NCI-H2227 (cell line): ENCODE results near the gene DNASE1L3.

Experiments
- DNase-seq: peaks from one replicate; lab custom pipeline; 2025; ENCODE audit not compliant: unreplicated experiment; lab: John Stamatoyannopoulos, UW

DNASE1L3 gene

DNA sequence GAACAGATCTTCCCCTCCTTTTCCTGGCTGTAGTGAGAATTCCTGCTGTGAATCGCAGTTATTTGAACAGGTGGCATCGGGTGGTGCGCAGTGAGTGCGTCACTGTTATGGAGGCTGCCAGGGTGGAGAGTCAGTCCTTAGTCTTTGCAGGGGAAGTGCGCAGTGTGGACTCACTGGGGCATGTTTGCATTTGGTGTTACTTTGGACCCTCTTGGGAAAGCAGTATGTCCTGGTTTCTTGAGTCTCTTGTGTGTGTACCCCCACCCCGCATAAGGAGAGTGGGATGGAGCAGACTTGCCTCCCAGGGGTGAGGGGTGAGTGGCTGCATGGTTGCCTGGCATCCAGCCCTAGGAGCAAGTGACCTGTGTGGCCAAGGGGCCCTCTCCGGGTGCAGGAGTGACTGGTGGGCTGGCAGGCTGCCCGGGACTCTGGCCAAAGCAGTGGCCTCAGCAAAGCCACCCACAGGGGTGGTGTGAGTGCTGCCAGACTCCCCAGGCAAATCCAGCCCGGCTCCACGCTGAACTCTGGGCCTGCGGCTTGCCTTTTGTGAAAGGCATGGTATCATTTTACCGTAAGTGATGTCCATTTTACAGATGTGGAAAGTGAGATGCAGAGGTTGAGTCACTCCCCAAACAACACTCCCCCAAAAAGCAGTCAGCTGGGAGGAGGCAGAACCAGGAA, 46.4 kb downstream of the DNASE1L3 start:
- DNase-seq, result peak; percentile 23

GRCh38 chr3:58163234-58163633, 47.5 kb downstream of the DNASE1L3 start:
- no peak for DNase-seq

- DNase-seq, result no peak
These were observed 49.1 kb downstream of the DNASE1L3 start for GRCh38 chr3:58161435-58162398.

DNA sequence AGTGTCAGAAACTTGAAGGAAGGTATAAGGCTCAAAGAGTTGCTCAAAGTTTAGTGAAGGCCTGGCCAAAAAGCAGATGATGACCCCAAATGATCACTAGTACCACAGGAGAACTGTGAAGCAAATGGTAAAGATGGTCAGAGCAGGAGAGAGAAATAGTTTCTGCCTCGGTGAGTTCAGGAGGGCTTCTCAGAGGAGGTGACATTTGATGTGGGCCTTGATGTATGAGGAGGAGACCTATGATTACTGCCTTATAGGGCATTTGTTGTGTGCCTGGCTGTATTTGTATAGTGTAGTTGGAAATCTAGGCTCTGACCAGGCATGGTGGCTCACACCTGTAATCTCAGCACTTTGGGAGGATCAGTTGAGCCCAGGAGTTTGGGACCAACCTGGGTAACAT, 50.4 kb downstream of the DNASE1L3 start:
- DNase-seq, result no peak

DNA sequence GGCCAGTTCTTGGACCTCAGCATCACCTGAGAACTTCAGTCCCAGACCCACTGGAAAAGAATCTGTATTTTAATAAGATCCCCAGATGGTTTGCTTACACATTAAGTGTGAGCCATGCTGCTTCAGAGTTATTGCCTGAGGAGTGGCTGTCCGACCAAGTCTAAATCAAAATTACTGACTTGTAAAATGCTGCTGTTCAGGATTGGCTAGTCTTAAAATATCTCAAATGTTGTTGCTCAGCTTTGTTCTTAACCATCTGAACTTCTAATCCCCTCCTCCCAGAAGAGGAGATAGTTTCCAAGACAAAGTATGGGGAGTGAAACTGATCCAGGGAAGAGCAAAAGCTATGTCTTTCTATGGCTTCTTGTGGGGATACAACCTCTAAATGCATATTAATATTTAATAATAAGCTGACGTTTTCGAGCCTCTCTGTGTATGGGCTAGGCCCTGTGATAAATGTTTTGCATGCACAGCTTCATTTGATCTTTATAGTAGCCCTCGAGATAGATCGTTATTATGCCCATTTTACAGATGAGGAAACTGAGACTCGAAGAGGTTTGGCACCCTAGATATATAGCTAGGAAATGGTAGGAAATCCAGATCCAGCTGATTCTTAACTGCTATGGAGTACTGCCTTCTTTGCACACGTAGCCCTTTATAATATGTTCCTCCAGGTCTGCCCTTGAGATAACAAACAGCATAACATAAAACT, 52.2 kb downstream of the DNASE1L3 start:
- no peak for DNase-seq

DNA sequence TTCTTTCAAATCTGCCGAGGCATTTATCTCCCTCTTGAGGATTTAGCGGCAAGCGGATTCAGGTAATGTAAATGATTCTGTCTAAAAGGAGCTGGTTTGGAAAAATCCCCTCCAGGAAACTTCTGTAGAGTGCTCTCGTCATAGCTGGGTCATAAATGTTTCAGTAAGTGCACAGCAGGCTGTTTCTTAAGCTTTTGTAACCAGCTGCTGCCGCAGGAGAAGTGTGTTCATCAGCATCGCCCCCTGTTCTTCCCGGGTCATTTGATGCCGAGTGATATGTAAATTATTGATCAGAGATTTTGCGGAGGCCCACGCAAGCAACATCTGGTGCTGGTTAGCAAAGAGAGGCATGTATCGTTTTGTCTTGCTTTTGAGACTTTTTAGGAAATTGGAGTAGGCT, 53.1 kb downstream of the DNASE1L3 start:
- DNase-seq, result peak; percentile 17

DNA sequence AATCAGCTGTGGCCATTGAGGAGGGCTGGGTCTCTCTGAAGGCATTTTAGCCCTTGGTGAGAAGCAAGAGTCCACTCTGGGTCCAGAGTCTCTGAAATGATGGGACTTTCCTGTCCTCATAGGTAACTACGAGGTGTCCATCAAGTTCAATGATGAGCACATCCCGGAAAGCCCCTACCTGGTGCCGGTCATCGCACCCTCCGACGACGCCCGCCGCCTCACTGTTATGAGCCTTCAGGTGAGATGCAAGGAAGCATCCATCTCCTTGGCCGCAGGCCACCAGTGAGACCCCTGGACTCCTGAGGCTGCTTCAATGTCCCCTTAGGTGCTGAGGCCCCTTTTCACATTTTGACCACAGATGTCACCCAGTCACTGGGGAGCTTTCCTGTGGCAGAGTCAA, 54.9 kb downstream of the DNASE1L3 start:
- DNase-seq, result no peak

DNA sequence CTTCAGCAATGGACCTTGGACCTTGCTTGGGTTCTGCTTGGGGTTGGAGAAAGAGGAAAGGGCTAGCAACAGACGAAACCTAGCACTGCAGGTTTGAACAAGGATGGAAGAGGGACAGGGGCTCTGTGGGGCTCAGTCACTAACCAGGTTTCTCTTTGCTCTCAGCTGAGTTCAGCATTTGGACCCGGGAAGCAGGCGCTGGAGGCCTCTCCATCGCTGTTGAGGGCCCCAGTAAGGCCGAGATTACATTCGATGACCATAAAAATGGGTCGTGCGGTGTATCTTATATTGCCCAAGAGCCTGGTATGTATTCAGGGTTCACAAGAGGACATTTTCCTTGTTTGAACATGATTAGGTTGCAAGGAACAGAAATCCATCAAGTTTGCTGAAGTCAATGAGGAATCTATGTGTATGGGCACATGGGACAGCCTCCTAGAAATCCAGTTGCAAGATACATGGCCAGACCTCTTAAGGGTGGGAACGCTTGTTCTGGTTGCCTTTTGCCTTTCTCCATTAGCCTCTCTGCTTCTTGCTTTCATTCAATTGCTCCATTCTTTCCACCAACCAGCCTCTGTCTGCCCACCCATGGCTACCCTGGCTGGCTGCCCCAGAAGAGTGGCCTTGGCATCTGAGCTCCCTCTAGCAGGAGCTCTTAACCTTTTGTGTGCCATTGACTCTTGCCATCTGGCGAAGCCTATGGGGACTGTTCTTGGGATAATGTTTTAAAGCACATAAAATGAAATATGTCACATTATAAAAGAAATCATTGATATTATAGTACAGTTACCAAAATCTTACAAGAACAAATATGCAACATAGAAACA, 55.9 kb downstream of the DNASE1L3 start:
- DNase-seq, result no peak

- DNase-seq, result no peak
These were observed 57.4 kb downstream of the DNASE1L3 start for GRCh38 chr3:58153371-58153770.

DNA sequence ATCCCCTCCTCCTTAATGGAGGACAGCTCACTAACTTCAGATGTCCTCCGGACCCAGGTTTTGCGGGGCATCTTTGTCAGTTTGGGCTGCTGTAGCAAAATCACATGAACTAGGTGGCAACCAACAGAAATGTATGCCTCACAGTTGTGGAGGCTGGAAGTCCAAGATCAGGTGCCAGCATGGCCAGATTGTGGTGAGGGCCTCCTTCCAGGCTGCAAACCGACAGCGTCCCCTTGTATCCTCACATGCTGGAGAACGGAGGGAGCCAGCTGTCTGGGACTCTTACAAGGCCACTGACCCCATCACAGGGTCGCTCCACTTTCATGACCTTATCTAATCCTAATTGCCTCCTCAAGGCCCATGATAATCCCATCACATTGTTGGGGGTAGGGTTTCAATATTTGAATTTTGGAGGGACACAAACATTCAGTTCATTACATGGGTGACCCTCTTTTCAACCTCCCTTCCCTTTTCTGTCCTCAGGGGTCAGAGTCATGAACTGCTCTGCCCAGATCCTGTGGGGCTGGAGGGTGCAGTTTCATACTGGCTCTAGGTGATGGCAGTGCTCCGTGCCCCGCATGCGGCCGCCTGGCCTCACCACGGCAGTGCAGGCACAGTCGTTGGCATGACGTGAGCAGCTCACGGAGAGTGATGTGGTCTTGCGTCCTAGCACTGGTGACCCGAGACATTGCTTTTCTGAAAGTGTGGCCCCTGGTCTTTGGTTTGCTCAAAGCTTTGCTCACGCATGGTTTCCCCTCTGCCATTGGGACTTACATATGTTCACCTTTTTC, 58.4 kb downstream of the DNASE1L3 start:
- DNase-seq, result no peak

DNA sequence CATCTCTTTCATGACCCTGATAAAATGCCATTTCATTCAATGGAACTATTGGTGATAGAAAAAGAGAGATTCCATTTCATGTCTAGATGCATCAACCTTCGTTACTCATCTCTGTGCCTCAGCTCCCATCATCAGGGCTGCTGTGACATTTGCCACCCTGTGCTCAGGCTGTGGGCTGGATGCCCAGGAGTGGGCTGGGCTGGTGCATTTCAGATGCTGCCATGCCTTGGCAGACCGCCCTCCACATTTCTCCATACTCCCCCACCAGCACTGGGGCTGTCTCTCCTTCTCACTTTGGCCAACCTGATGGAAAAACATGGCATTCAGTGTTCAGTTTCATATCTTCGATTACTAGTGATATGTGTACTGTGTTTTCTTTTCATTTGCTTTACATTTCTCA, 59.1 kb downstream of the DNASE1L3 start:
- DNase-seq, result no peak

GRCh38 chr3:58150810-58151199, 60.0 kb downstream of the DNASE1L3 start:
- no peak for DNase-seq

GRCh38 chr3:58150130-58150809, 60.5 kb downstream of the DNASE1L3 start:
- no peak for DNase-seq

DNA sequence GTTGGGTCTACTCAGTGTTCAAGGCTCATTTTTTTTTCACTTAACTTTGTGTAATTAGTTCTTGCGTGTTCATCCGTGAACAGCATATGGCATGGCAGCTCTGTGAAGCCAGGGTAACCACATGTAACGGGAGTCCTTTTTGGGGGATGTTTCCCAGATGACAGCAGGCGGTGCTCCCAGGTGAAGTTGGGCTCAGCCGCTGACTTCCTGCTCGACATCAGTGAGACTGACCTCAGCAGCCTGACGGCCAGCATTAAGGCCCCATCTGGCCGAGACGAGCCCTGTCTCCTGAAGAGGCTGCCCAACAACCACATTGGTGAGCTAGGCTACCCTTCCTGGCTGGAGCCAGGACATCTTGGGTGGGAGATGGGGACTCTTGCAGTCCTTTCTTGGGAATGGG, 62.7 kb downstream of the DNASE1L3 start:
- no peak for DNase-seq

GRCh38 chr3:58144478-58145325, 66.1 kb downstream of the DNASE1L3 start:
- no peak for DNase-seq

DNA sequence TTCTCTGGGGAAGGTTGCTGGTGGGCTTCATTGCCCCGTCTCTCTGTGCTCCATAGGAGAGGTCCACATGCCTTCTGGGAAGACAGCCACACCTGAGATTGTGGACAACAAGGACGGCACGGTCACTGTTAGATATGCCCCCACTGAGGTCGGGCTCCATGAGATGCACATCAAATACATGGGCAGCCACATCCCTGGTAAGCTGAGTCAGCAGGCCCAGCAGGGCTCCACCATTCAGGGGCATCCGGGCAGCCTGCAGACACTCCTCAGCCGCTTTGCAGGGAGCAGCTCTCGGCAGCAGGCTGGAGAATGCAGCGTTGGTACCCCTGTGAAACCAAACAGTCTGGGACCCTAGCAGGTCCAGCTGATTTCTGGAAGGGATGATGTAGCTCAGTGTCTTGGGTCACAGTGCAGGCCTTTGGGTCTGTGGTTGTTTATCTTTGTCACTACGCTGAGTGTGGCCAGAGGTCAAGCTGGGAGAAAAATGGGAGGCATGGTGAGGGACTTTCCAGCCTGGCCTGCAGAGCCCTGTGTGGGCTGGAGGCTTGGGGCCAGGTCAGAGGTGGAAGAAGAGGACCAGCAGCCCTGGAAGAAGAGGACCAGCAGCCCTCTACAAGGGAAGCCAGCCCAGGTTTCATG, 67.2 kb downstream of the DNASE1L3 start:
- no peak for DNase-seq
